GM19395 (cell line): Measurements from ENCODE around the gene MACROD2.

Source experiments
- ATAC-seq: cut with Tn5 transposase; IDR thresholded peaks from one replicate; pipeline ENCODE4 v1.9.1; 2021; ENCODE audit warnings: mild to moderate bottlenecking, moderate library complexity; ENCODE audit not compliant: unreplicated experiment

Gene MACROD2

DNA sequence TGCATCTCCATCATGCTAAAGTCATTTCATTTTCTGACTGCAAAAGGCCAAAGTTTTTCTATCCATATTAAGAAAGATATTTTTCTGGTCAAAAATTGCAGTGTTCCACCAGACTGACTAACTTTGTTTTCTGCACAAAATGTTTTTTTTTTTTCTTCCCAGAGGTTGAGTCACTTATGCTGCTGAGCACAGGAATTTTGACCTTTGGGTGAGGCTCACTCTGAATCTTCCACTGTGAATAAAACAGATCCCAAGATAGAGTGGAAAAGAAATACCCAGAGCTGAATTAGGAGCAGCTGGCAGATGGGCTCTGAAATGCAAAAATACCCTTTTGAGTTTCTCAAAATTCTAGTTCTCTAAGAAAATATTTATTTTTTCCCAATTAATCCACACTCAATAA is 1581.1 kb downstream of the MACROD2 start:
- ATAC-seq, result no peak

DNA sequence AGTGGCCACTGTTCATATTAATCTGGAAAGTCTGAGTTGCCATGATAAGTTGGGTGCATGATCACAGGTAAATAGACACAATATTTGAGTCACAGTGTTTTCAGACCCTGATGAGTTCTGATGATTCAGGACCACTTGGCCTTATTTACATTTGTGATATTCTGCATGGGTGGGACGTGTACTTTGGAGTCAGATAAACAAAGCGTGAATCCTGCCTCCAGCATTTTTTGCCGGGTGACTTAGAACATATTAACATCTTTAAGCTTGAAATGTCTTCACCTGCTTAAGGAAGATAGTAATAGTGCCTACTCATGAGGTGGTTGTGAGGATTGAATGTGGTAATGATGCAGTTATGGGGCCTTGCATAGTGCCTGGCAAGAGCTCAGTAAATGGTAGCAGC is 1582.8 kb downstream of the MACROD2 start:
- ATAC-seq, result no peak

DNA sequence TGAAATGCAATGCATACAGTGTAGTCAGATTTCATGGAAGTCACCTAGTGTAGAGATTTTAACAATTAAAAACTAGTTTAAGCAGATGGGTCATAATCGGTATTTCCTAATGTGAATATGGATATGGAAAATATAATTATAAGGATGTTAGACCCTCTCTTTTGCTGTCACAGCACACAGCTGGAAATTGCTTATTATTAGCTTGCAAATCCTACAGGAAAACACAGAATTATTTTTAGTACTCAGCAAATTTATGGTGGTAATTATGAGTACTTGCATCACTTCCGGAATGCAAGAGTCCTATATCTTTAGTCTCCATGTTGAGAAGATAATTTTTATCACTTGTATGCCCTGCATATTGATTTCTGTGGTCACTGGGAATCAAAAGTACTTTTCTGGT is 1584.4 kb downstream of the MACROD2 start:
- ATAC-seq, result no peak

DNA sequence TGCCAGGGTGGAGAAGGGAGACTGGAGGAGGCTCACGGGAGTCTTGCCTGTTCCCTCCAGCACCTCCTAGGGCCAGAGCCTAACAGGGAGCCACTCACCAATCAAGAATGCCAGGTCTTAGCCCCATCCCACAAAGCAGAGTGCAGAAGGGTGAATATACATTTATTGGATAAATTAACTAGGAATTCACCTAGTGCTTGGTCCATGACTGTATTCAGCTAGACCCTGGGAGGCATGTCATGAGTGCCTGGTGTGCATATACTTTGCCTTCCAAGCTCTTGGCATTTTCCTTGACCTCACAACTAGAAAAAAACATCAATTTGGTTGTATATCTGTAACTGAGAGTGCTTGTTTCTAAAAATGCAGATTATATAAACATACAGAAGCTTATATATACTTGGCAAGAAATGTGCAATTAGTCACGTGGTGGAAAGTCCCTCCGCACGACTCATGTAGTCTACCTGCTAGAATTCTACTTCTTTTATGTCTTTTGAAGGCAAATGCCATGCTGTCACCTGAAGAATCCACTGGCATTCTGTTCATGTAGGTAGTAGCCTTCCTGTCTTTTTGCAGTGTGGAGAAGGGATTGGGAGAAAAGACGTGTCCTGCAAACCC is 1586.9 kb downstream of the MACROD2 start:
- ATAC-seq, result no peak

DNA sequence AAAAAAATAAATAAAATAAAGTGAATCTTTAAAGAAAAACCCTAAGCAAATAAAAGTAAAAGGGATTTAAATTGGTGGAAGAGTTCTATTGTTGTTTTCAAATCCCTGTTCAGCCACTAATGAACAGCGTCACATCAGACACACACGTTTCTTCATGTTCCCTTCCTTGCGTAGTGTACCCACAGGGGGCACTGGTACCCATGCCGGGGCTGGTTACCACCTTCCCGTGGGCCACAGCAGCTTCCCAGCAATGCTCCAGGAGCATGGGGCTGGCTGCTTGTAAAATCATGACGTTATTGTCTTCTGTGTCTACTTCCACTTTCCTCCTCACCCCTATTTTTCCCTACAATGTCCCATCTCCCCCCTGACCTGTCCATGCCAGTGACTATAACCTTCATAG is 1589.2 kb downstream of the MACROD2 start:
- ATAC-seq, result no peak

DNA sequence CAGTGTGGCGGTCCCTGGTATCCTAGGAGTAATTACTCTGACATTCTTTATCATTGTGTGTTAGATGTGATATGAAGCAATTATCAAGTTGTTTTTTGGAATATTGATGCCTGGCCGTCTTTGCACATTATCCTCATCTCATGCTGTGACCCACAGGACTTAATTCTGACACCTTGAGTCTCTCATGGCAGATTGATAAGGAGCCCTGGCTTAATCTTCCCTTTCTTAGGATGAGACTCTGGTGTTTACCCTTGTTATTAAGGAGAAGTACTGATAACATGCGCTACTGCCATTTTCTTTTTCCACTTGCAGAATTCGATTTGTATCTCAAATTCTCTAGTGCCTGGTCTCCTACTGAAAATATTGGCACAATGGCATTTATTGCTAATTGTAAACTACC is 1597.8 kb downstream of the MACROD2 start:
- no peak for ATAC-seq

DNA sequence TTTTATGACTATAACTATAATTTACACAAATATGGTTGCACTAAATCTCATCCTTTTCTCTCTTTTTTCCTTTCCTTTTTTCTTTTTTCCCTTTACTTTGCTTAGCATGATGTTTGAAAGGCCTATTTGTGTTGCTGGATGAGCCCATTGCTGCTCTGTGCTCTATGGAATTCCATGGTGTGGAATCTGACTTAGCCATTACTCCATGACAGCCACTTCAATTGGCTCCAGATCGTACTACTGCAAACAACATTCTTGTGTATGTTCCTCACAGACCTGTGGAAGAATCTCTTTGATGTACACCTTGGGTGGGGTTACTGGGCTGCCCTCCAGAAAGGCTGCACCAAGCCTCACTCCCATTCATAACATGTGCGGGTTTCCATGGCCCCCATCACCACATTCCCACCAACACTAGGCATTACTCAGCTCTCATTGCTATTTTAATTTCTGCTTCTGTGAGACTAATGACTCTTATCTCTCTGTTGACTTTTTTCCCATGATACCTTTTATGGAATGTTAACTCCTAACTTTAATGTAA is 1598.9 kb downstream of the MACROD2 start:
- ATAC-seq, result no peak

DNA sequence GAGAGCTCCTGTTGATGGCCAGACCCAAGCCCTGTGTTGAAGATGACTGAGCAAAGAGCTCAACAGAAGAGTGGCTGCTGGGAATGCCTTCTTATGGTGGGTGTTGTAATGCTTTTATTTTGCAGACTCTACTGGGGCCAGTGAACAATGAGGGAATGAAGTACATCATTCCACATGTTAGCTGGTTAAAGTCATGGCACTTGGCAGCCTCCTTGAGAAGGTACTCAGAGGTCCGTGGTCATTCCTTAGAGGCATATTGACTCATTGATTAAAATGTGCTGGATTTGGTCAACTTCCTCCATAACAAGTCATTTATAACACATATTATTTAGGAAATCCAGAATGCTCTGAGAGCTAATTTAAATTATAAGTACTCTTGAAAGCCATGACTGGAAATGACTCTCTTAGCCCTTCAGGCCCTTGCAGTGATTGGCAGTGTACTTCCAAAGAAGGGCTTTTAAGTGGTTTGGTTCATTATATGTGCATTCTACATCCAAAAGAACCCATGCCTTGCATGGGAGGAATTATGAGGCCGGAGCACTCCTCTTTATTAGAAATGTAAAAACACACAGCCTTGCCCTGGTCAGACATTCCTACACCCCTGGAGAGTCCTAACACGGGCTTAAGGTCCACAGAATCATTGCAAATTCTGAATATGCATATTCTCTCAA is 1601.0 kb downstream of the MACROD2 start:
- ATAC-seq, result no peak

DNA sequence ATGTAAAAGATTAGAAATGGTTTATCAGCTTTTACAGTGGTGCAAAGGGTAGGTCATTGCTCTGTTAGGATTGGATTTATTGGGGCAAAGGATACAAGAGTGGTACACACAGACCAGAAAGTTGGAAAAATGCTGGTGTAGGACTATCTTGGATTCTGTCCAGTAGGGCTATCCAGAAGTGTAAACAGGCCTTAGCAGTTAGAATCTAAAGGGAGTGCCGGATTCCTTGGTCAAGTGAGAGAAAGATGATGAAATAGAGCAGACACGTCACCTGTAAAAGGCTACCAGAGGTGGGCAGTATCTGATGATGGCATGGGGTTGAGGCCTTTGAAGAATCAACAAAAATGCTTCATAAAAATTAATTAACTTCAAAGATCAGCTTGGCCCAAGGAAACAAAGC is 1602.0 kb downstream of the MACROD2 start:
- ATAC-seq, result no peak

DNA sequence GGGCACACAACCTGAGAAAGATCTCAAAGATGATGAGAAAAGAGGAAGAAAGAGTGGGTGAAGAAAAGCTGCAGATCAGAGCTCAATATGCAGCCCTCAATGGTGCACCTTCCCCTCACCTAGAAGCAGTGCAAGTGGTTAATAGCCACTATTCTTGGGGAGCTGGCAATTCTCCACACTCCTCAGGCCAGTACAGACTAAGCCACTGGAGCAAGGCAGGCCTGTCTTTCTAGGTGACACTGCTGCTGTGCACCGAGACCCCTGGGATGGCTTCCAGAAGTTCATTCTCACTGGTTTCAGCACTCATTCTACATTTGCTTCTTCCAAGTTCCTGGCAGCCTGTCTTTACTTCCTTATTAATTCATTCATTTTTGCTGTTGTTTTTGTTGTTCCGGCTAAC is 1604.6 kb downstream of the MACROD2 start:
- ATAC-seq, result no peak

DNA sequence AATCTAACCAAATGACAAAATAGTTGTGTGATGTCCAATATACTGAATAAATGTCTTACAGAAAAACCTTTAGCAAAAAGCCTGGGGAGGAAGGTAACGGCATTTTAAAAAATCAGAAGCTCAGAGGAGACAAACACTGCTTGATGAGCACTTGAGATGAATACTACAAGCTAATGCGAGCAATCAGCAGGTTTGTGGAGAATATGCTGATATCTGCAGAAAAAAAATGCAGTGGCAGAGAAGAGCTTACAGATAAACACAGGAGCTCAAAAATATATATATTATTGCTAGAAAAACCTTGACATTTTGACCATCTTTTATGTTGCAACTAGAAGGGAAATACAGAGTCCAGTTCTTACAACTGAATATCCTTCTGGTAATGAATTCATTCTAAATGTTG is 1605.2 kb downstream of the MACROD2 start:
- ATAC-seq, result no peak

DNA sequence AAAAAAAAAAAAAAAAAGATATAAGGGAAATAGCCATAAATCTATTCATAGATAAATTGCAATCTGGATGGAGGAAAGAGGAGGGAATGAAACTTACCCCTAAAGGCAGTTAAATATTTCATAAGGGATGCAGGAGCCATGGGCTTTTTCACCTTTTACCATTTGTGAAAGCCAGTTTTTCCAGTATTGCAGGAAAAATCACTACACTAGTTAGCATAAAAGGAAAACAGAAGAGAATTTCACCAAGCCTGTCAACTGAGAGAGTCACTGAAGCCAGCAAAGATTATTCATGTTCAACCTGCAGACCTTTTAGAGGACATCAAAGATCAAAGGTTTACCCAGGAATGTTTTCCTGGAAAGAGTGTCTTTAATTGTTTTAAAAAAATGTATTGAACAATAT is 1608.2 kb downstream of the MACROD2 start:
- no peak for ATAC-seq

DNA sequence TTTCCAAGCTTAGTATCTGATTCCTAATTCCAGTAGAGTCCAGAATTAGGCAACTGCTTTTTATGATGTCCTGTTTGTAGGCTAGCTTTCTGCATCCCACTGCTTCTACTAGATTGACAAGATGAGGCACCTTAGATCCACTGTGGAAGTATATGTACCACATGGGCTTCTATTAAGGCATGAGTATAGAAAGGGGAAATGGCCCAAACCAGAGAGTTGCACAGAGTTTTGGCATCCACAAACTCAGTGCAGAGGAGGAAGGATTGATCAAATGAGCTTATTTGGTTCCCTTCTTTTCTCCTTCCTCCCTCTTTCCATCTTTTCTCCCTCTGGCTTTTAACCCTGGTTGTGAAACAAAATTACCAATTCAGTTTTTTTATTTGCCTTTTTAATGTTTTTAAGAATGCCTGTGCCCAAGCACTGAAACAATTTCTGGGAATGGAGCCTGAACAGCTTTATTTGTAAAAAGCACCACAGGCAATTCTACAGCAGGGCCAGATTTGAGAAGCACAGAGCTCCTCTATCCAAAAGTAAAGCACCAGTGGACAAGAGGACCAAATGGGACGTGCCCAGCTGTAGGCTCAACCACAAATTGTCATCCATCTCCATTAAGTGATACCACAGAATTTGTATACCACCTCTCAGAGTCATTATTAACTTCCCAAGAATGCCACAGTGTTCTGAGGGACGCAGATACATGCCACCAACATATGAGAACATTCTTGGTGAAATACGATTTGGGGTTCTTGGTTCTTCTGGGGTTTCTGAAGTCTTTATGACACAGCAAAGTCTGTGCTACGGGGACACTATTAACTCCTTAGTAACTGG is 1608.9 kb downstream of the MACROD2 start:
- ATAC-seq, result no peak

DNA sequence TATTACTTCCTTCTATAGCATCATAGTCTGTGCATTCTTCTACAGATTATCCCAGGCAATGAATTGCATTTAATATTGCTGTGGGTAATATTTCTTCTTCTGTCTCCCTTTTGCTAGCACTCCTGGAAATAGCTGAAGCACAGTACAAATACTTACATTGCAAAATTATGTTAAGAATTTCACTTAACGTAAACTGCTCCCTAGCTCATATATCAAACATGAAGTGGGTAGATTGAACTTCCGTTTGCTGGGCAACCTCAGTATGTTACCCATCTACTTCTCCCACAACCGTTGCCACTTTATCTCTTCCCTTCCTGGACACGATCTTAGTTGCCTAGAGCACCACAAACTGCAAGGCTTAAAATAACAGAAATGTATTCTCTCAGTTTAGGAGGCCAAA is 1614.6 kb downstream of the MACROD2 start:
- no peak for ATAC-seq

DNA sequence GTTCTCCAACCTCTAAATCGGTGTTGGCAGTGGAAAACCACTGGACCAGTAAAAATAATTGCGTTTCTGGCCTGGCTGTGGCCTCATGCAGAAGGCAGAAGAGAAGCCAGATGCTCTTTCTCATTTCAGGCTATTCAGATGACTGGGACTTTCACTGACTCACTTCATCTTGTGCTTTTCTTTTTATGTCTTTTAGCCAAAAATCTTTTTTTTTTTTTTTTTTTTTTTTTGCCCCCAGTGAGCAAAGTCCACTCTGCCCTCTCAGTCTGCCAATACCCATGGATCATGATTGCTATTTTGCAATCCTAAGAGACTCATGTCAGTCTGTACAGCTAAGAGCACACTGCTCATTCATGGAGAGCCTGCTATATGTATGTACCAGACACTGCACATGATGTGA is 1615.5 kb downstream of the MACROD2 start:
- ATAC-seq, result no peak

DNA sequence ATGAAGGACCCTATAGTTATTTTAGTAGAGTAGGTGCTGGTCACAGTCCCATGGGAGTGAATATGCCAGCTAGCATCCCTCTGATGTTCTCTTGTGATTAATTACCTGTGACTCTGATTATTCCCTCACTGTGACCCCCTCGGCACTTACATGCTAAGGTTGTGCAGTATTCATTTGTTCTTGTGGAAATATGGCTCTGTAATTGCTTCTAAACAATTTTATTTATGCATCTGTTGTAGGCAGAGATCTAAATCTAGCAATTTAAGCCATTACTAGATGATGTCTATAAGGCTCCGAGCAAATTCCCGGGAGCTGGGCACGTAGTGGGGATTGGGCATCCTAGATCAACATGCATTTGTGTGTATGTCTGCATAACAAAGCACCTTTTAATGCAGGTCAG is 1616.2 kb downstream of the MACROD2 start:
- no peak for ATAC-seq

DNA sequence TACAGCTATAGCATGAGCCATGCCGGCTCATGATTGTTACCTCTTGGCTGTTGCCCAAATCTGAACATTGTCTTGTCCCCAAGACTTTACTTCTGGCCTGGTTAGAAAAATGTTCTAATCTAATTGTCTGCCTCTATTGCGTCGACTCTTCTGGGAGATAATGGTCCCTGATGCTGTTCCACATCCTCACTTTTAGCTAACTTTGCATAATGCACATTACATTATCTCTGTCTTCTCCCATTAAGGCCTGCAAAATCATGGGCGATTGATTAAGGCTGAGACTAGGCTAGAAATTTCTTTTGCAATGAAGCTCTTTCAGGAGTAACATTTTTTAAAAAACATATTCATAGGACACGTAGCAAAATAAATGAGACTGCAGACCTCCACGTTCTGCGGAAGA is 1616.9 kb downstream of the MACROD2 start:
- no peak for ATAC-seq

DNA sequence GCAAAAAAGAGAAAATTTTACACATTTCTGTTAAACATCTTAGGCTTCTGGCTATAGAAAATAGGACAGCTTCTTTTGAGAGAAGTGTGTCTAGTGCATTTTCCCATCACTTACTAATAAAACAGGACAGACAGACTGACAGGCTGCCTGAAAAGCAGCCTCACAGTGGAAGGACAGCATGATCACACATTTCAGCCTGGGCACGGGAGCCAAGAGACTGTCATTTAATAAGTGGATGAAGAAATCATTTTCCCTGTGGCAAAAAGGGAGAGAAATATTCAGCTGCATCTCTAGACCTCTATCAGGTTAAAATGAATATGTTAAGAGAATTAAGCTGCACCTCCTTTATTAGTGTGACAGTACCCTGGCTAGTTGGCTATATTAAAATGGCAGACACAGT is 1617.5 kb downstream of the MACROD2 start:
- no peak for ATAC-seq

DNA sequence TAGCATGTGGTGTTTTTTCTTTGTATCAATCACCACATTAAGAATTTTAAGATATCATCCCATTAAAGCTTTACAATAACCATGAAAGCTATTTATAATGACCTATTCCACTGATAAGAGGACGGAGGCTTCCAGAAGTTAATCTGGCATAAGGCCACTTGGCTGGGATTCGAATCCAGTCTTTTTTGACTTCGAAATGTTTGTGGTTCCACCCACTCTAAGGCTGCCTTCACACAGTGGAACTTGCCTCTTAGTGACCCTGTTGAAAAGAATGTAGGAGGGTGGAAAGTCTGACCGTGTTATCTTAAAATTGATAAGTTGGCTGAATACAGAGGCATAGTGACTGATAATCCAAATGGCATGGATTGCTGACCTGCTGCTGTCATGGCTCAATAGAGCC is 1618.2 kb downstream of the MACROD2 start:
- no peak for ATAC-seq

DNA sequence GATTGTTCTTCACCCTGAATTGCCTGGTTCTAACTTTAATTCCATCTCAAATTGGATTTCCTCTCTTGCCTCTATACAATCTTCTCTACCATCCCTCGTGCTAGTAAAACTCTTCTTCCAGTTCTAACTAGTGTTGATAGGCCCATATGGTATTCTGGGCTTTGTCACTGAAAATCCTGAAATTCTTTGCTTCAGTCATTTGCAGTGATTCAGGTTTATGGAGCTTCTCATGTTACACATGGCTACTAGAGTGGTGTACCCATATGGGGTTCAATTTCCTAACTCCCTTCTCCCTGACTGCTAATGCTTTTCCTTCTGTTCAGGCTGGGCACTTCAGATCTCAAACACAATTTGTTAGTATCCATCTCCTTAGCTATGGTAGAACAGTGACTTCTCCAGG is 1621.3 kb downstream of the MACROD2 start:
- no peak for ATAC-seq

DNA sequence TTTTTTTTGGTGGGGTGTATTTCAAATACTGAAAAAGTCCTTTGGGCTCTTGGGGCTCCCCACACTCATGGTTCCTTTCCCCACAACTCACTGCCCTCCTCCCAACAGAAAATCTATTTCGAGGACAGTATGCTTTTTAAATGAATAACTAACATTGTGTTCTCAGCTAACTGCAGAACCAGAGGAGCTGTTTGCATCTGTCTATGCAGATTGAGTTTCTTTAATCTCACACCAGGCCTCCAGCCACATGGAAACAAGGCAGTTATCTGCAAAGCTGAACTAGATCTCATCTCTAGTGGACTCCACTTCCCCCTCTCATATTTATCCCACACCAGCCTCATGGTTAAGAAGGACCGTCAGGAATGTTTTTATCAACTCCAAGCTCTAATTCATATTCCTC is 1622.8 kb downstream of the MACROD2 start:
- ATAC-seq, result no peak

DNA sequence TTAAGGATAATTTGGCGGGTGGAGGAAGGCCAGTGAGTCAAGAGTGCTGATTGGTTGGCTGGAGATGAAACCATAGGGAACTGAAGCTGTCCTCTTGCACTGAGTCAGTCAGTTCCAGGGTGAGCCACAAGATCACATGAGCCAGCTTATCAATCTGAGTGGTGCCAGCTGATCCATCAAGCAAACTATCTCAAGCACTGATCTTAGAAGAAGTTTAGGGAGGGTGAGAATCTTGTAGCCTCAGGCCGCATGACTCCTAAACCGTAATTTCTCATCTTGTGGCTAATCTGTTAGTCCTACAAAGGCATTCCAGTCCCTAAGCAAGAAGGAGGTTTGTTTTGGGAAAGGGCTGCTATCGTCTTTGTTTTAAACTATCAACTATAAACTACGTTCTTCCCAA is 1623.6 kb downstream of the MACROD2 start:
- no peak for ATAC-seq
